GM23338 (cell line): Measurements from ENCODE around the gene CPTP. TPM values are rescaled to one million over a fixed set of nuclear protein-coding genes. Genes with fewer than 3 reads are reported as not detected.
A peak's percentile ranks its signal among the peaks of the same experiment; 100 is the strongest.

Experiments used
- ATAC-seq: fragments of 200-7000 bp; cut with Tn5 transposase; 3 replicates; pipeline ENCODE4 v1.9.1; 2020
- DNase-seq: peaks from one replicate; pipeline ENCODE4 v3.0.0-alpha.2; 2015; ENCODE audit warnings: low spot score
- H2AFZ ChIP-seq: fragments of 200-600 bp; sonication (generic); 2 replicates; pipeline ENCODE4 v1.8.0; 2016; ENCODE audit warnings: antibody characterized with exemption, mild to moderate bottlenecking, moderate library complexity
- H3F3A ChIP-seq: fragments of 200-600 bp; sonication (generic); replicated peaks from 2 replicates; pipeline ENCODE4 v1.8.0; 2017; ENCODE audit warnings: antibody characterized with exemption, mixed run types, low read depth
- H3K27ac ChIP-seq: fragments of 200-600 bp; sonication (generic); 2 replicates; pipeline ENCODE4 v1.6.1; 2016; ENCODE audit warnings: low read depth
- H3K27me3 ChIP-seq: fragments of 200-600 bp; sonication (generic); 2 replicates; pipeline ENCODE4 v1.8.0; 2016; ENCODE audit warnings: mild to moderate bottlenecking, mixed run types, moderate library complexity; ENCODE audit not compliant: insufficient read depth
- H3K36me3 ChIP-seq: fragments of 200-600 bp; sonication (generic); 2 replicates; pipeline ENCODE4 v1.8.0; 2016; ENCODE audit warnings: mild to moderate bottlenecking; ENCODE audit not compliant: insufficient read depth
- H3K4me1 ChIP-seq: fragments of 200-600 bp; sonication (generic); 2 replicates; pipeline ENCODE4 v1.8.0; 2016; ENCODE audit warnings: mild to moderate bottlenecking, moderate library complexity; ENCODE audit not compliant: insufficient read depth
- H3K4me2 ChIP-seq: fragments of 200-600 bp; sonication (generic); 2 replicates; pipeline ENCODE4 v1.7.1; 2017; ENCODE audit warnings: mixed run types
- H3K4me3 ChIP-seq: fragments of 200-600 bp; sonication (generic); 2 replicates; pipeline ENCODE4 v1.6.1; 2016; ENCODE audit warnings: mixed run types
- H3K79me2 ChIP-seq: fragments of 200-600 bp; sonication (generic); replicated peaks from 2 replicates; pipeline ENCODE4 v1.8.0; 2017; ENCODE audit warnings: mild to moderate bottlenecking; ENCODE audit not compliant: insufficient read depth
- H3K9me2 ChIP-seq: fragments of 200-600 bp; sonication (generic); 2 replicates; pipeline ENCODE4 v1.8.0; 2017; ENCODE audit not compliant: insufficient read depth
- H4K20me1 ChIP-seq: fragments of 200-600 bp; sonication (generic); replicated peaks from 2 replicates; pipeline ENCODE4 v1.8.0; 2017; ENCODE audit warnings: mild to moderate bottlenecking; ENCODE audit not compliant: insufficient read depth
- H3K27ac Mint-ChIP-seq: 2 replicates; pipeline ENCODE4 v1.8.0; 2020; ENCODE audit warnings: inconsistent platforms, mild to moderate bottlenecking, moderate library complexity, mixed read lengths
- H3K27me3 Mint-ChIP-seq: 3 replicates; pipeline ENCODE4 v1.8.0; 2022; ENCODE audit warnings: low read depth, mild to moderate bottlenecking, moderate library complexity, mixed read lengths, inconsistent platforms; ENCODE audit not compliant: insufficient read depth, poor library complexity
- H3K36me3 Mint-ChIP-seq: 3 replicates; pipeline ENCODE4 v1.8.0; 2021; ENCODE audit warnings: low read depth, mild to moderate bottlenecking, inconsistent platforms, moderate library complexity, mixed read lengths
- H3K4me1 Mint-ChIP-seq: 3 replicates; pipeline ENCODE4 v1.8.0; 2020; ENCODE audit warnings: mild to moderate bottlenecking, inconsistent platforms, mixed read lengths
- H3K4me3 Mint-ChIP-seq: 3 replicates; pipeline ENCODE4 v1.8.0; 2021; ENCODE audit warnings: moderate library complexity, mild to moderate bottlenecking, inconsistent platforms, mixed read lengths
- H3K9me3 Mint-ChIP-seq: 3 replicates; pipeline ENCODE4 v1.8.0; 2020; ENCODE audit warnings: moderate library complexity, mild to moderate bottlenecking, inconsistent platforms, mixed read lengths
- EZH2 ChIP-seq: fragments of 200-600 bp; sonication (generic); IDR thresholded peaks from one replicate; pipeline ENCODE4 v1.8.0; 2017; ENCODE audit warnings: antibody characterized with exemption, mild to moderate bottlenecking, low read depth; ENCODE audit not compliant: unreplicated experiment
- EZH2phosphoT487 ChIP-seq: fragments of 200-600 bp; sonication (generic); IDR thresholded peaks from one replicate; pipeline ENCODE4 v1.8.1; 2018; ENCODE audit warnings: antibody characterized with exemption; ENCODE audit not compliant: unreplicated experiment
- STAT1 ChIP-seq: IDR thresholded peaks from one replicate; pipeline ENCODE4 v1.6.1; 2016; ENCODE audit warnings: antibody characterized with exemption; ENCODE audit not compliant: unreplicated experiment
- polyA plus RNA-seq: library from polyadenylated mRNA; unstranded; fragments of >200 nt; fragmentation: Nextera tagmentation; extraction: Ambion mirVana; gene quantifications from 2 replicates; pipeline ENCODE4 v1.2.1, GENCODE V29; 2016
- total RNA-seq: library from RNA; depleted of rRNA; stranded (reverse); fragments of >200 nt; shearing (Covaris generic); gene quantifications from 2 replicates; pipeline ENCODE4 v1.2.3, GENCODE V29; 2014
- TF ChIP-seq, protein P1 (sequence below), 2 experiments: fragments of 200-600 bp in 1 of 2; sonication (generic) in 1 of 2; conservative IDR thresholded peaks; 2 replicates each; pipeline versions ENCODE4 v1.5.1 to v1.6.1; 2016 to 2017; ENCODE audit warnings: antibody characterized with exemption in 2 of 2, low read depth in 2 of 2, mild to moderate bottlenecking in 2 of 2, moderate library complexity in 1 of 2
- TF ChIP-seq, protein P2 (sequence below): IDR thresholded peaks from one replicate; pipeline ENCODE4 v1.6.1; 2018; ENCODE audit warnings: antibody characterized with exemption; ENCODE audit not compliant: unreplicated experiment
- TF ChIP-seq, protein P3 (sequence below): fragments of 250-450 bp; sonication (Bioruptor Pico); IDR thresholded peaks from 2 replicates; pipeline ENCODE4 v1.5.0; 2020; ENCODE audit warnings: mild to moderate bottlenecking, moderate library complexity

CPTP gene
- total and polyA plus RNA-seq, 2 experiments from 2014 or later, result 8.1 to 13.5 TPM

GRCh38 chr1:1294250-1294890, 30.2 kb upstream of the CPTP start:
- H3K4me1 ChIP-seq, result no peaks in the 10 kb centered on the region
- H4K20me1 ChIP-seq, result no peaks in the 10 kb centered on the region
- no peaks in the 10 kb centered on the region for H3K79me2 ChIP-seq
- H3F3A ChIP-seq, result 0 out of 2 replicates have a peak, but pooled peaks cover 9% of the 10 kb centered on the region
- DNase-seq, result no peak
- Mint-ChIP-seq H3K9me3 (peaks cover 3% of the 10 kb centered on the region; the same call in 2 of the 3 replicates), H3K27ac (no peak overlapping the region), H3K36me3 (no peaks in the 10 kb centered on the region), H3K4me3 (no peak overlapping the region), H3K27me3 (peaks cover 11% of the 10 kb centered on the region), H3K4me1 (peaks cover 4% of the 10 kb centered on the region; the same call in 1 of the 3 replicates)
- H3K4me2 ChIP-seq, result peak overlapping the region; percentile 73; the same call in 1 of the 2 replicates
- H2AFZ ChIP-seq, result peak overlapping the region; percentile 47; the same call in 1 of the 2 replicates
- no peak overlapping the region for H3K27ac ChIP-seq
- peak overlapping the region; percentile 59 for H3K4me3 ChIP-seq
- no peaks in the 10 kb centered on the region for H3K36me3 ChIP-seq
- peak; percentile 15 for ATAC-seq
- no peaks in the 10 kb centered on the region for H3K9me2 ChIP-seq
- no peaks in the 10 kb centered on the region for H3K27me3 ChIP-seq
- TF ChIP-seq, protein P1, sequence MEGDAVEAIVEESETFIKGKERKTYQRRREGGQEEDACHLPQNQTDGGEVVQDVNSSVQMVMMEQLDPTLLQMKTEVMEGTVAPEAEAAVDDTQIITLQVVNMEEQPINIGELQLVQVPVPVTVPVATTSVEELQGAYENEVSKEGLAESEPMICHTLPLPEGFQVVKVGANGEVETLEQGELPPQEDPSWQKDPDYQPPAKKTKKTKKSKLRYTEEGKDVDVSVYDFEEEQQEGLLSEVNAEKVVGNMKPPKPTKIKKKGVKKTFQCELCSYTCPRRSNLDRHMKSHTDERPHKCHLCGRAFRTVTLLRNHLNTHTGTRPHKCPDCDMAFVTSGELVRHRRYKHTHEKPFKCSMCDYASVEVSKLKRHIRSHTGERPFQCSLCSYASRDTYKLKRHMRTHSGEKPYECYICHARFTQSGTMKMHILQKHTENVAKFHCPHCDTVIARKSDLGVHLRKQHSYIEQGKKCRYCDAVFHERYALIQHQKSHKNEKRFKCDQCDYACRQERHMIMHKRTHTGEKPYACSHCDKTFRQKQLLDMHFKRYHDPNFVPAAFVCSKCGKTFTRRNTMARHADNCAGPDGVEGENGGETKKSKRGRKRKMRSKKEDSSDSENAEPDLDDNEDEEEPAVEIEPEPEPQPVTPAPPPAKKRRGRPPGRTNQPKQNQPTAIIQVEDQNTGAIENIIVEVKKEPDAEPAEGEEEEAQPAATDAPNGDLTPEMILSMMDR (conservative IDR thresholded peaks at IDR 0.05; ENCODE audit: low read depth in 2 of 2), result 0 out of 4 replicates have a peak, but pooled peaks of 1 of the 2 experiments have one; percentile 7
- TF ChIP-seq, protein P2, sequence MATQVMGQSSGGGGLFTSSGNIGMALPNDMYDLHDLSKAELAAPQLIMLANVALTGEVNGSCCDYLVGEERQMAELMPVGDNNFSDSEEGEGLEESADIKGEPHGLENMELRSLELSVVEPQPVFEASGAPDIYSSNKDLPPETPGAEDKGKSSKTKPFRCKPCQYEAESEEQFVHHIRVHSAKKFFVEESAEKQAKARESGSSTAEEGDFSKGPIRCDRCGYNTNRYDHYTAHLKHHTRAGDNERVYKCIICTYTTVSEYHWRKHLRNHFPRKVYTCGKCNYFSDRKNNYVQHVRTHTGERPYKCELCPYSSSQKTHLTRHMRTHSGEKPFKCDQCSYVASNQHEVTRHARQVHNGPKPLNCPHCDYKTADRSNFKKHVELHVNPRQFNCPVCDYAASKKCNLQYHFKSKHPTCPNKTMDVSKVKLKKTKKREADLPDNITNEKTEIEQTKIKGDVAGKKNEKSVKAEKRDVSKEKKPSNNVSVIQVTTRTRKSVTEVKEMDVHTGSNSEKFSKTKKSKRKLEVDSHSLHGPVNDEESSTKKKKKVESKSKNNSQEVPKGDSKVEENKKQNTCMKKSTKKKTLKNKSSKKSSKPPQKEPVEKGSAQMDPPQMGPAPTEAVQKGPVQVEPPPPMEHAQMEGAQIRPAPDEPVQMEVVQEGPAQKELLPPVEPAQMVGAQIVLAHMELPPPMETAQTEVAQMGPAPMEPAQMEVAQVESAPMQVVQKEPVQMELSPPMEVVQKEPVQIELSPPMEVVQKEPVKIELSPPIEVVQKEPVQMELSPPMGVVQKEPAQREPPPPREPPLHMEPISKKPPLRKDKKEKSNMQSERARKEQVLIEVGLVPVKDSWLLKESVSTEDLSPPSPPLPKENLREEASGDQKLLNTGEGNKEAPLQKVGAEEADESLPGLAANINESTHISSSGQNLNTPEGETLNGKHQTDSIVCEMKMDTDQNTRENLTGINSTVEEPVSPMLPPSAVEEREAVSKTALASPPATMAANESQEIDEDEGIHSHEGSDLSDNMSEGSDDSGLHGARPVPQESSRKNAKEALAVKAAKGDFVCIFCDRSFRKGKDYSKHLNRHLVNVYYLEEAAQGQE, result no peak

DNA sequence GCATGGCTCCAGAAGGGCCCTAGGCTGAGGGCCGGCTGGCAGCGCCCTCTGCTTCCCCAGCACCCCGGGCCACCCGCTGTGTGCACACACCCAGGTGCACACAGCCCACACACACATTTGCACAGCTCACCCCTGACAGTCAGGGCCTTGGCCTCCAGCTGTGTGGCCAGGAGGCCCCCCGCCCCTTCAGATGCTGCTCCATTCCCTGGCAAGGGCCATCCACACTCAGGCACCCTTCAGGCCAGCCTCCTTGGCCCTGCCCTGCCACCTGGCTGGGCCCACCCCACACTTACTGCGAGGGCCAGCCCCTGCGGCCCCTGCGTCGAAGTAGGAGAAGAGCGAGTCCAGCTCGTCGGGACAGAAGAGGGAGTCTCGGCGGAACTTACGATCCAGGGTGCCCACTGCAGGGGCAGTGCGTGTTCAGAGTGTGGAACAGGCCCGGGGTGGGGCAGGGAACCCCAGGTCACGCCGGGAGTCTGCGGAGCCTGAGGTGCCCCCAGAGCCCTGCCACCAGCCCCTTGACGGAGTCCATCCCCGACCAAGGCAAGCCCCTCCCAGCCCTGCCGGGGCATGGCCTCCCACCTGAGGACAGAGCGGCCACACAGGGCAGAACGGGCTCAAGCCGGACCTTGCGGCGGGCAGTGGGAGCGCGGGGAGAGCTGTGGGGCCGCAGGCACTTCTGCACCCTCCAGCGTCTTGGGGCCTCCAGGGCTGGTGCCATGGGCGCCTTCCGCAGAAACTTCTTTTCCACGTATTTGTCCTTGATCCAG, 29.3 kb upstream of the CPTP start:
- no peak overlapping the region for H3K4me2 ChIP-seq
- ATAC-seq (no peak), DNase-seq (no peak)
- H3K4me1 ChIP-seq, result no peaks in the 10 kb centered on the region
- no peaks in the 10 kb centered on the region for H4K20me1 ChIP-seq
- H3K36me3 ChIP-seq, result no peaks in the 10 kb centered on the region
- H3K9me3 Mint-ChIP-seq, result no peaks in the 10 kb centered on the region
- no peak overlapping the region for H3K4me3 ChIP-seq
- peaks cover 6% of the 10 kb centered on the region for H3K27me3 Mint-ChIP-seq
- no peak overlapping the region for H2AFZ ChIP-seq
- H3K27me3 ChIP-seq, result no peaks in the 10 kb centered on the region
- H3K9me2 ChIP-seq, result no peaks in the 10 kb centered on the region
- no peaks in the 10 kb centered on the region for H3K79me2 ChIP-seq
- 0 out of 2 replicates have a peak, but pooled peaks cover 9% of the 10 kb centered on the region for H3F3A ChIP-seq
- H3K36me3 Mint-ChIP-seq, result no peaks in the 10 kb centered on the region
- peaks cover 4% of the 10 kb centered on the region; the same call in 1 of the 3 replicates for H3K4me1 Mint-ChIP-seq
- H3K27ac ChIP-seq, result no peak overlapping the region
- no peak overlapping the region for H3K4me3 Mint-ChIP-seq
- no peak overlapping the region for H3K27ac Mint-ChIP-seq
- TF ChIP-seq STAT1 (no peak), EZH2 (no peak), EZH2phosphoT487 (no peak)
- TF ChIP-seq, protein P3, sequence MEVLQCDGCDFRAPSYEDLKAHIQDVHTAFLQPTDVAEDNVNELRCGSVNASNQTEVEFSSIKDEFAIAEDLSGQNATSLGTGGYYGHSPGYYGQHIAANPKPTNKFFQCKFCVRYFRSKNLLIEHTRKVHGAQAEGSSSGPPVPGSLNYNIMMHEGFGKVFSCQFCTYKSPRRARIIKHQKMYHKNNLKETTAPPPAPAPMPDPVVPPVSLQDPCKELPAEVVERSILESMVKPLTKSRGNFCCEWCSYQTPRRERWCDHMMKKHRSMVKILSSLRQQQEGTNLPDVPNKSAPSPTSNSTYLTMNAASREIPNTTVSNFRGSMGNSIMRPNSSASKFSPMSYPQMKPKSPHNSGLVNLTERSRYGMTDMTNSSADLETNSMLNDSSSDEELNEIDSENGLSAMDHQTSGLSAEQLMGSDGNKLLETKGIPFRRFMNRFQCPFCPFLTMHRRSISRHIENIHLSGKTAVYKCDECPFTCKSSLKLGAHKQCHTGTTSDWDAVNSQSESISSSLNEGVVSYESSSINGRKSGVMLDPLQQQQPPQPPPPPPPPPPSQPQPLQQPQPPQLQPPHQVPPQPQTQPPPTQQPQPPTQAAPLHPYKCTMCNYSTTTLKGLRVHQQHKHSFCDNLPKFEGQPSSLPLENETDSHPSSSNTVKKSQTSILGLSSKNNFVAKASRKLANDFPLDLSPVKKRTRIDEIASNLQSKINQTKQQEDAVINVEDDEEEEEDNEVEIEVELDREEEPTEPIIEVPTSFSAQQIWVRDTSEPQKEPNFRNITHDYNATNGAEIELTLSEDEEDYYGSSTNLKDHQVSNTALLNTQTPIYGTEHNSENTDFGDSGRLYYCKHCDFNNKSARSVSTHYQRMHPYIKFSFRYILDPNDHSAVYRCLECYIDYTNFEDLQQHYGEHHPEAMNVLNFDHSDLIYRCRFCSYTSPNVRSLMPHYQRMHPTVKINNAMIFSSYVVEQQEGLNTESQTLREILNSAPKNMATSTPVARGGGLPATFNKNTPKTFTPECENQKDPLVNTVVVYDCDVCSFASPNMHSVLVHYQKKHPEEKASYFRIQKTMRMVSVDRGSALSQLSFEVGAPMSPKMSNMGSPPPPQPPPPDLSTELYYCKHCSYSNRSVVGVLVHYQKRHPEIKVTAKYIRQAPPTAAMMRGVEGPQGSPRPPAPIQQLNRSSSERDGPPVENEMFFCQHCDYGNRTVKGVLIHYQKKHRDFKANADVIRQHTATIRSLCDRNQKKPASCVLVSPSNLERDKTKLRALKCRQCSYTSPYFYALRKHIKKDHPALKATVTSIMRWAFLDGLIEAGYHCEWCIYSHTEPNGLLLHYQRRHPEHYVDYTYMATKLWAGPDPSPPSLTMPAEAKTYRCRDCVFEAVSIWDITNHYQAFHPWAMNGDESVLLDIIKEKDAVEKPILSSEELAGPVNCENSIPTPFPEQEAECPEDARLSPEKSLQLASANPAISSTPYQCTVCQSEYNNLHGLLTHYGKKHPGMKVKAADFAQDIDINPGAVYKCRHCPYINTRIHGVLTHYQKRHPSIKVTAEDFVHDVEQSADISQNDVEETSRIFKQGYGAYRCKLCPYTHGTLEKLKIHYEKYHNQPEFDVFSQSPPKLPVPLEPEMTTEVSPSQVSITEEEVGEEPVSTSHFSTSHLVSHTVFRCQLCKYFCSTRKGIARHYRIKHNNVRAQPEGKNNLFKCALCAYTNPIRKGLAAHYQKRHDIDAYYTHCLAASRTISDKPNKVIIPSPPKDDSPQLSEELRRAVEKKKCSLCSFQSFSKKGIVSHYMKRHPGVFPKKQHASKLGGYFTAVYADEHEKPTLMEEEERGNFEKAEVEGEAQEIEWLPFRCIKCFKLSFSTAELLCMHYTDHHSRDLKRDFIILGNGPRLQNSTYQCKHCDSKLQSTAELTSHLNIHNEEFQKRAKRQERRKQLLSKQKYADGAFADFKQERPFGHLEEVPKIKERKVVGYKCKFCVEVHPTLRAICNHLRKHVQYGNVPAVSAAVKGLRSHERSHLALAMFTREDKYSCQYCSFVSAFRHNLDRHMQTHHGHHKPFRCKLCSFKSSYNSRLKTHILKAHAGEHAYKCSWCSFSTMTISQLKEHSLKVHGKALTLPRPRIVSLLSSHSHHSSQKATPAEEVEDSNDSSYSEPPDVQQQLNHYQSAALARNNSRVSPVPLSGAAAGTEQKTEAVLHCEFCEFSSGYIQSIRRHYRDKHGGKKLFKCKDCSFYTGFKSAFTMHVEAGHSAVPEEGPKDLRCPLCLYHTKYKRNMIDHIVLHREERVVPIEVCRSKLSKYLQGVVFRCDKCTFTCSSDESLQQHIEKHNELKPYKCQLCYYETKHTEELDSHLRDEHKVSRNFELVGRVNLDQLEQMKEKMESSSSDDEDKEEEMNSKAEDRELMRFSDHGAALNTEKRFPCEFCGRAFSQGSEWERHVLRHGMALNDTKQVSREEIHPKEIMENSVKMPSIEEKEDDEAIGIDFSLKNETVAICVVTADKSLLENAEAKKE, result no peak
